Common myeloid progenitor, CD34-positive (primary cell): ENCODE data around the gene DCHS2.
"Not testable (repeated sequence)": the region's sequence is repeated elsewhere in the genome, so short reads cannot be mapped to it uniquely, and the experiment has no call there.

Source experiments
- CTCF ChIA-PET: fragments of 350-600 bp; sonication (Branson Sonifier 250); formaldehyde crosslinking; loops from one replicate; lab custom pipeline; 2021; ENCODE audit warnings: antibody characterized with exemption; lab: Charles Lee
- POLR2A ChIA-PET: fragments of 350-600 bp; sonication (Branson Sonifier 250); formaldehyde crosslinking; loops from one replicate; lab custom pipeline; 2021; ENCODE audit warnings: antibody characterized with exemption; lab: Charles Lee
- DNase-seq, 3 donors: peaks; one replicate each; pipeline versions ENCODE4 v3.0.0 to v3.0.0-alpha.2; 2013
- H3K27ac ChIP-seq, 2 experiments: 1 replicate in 1 of 2; 2 replicates in 1 of 2; pipeline ENCODE4 v1.7.0; 2013; ENCODE audit warnings: inconsistent platforms in 2 of 2, low read length in 2 of 2, mild to moderate bottlenecking in 2 of 2, low read depth in 1 of 2, moderate library complexity in 1 of 2; ENCODE audit not compliant: severe bottlenecking in 2 of 2, insufficient read depth in 1 of 2, poor library complexity in 1 of 2
- H3K27me3 ChIP-seq, 5 experiments: replicated peaks in 2 of 5; 1 replicate in 3 of 5; 2 replicates in 2 of 5; pipeline versions ENCODE4 v1.6.1 to v1.7.0; 2013; ENCODE audit warnings: low read length in 4 of 5, mild to moderate bottlenecking in 2 of 5, moderate library complexity in 2 of 5, inconsistent platforms in 1 of 5; ENCODE audit not compliant: insufficient read depth in 5 of 5, control insufficient read depth in 4 of 5
- H3K36me3 ChIP-seq, 4 experiments: 1 replicate in 2 of 4; 2 replicates in 2 of 4; pipeline versions ENCODE4 v1.6.1 to v1.7.0; 2013; ENCODE audit warnings: low read length in 3 of 4, control low read depth in 1 of 4, mild to moderate bottlenecking in 1 of 4; ENCODE audit not compliant: control insufficient read depth in 4 of 4, insufficient read depth in 4 of 4
- H3K4me1 ChIP-seq, 4 experiments: 1 replicate in 3 of 4; 2 replicates in 1 of 4; pipeline versions ENCODE4 v1.6.1 to v1.7.1; 2013; ENCODE audit warnings: low read length in 3 of 4, mild to moderate bottlenecking in 3 of 4, control low read depth in 1 of 4, inconsistent platforms in 1 of 4, moderate library complexity in 1 of 4; ENCODE audit not compliant: control insufficient read depth in 4 of 4, insufficient read depth in 4 of 4; ENCODE audit errors: control extremely low read depth in 1 of 4
- H3K4me3 ChIP-seq, 7 experiments: 1 replicate in 4 of 7; 2 replicates in 3 of 7; pipeline versions ENCODE4 v1.5.1 to v1.7.0; 2013; ENCODE audit warnings: mild to moderate bottlenecking in 7 of 7, low read length in 6 of 7, moderate library complexity in 6 of 7, inconsistent platforms in 2 of 7, low read depth in 2 of 7, control low read depth in 1 of 7; ENCODE audit not compliant: insufficient read depth in 4 of 7, control insufficient read depth in 1 of 7; ENCODE audit errors: extremely low read depth in 1 of 7
- H3K9me3 ChIP-seq, 5 experiments: 1 replicate in 4 of 5; 2 replicates in 1 of 5; pipeline versions ENCODE4 v1.6.1 to v1.7.1; 2013; ENCODE audit warnings: low read length in 4 of 5, mild to moderate bottlenecking in 2 of 5, inconsistent platforms in 1 of 5, low read depth in 1 of 5, moderate library complexity in 1 of 5; ENCODE audit not compliant: control insufficient read depth in 4 of 5, insufficient read depth in 2 of 5; ENCODE audit errors: control extremely low read depth in 1 of 5
- WGBS: methylation state at CpG from one replicate; pipeline ENCODE4 v1.1.5; 2013; ENCODE audit not compliant: insufficient coverage; 5-methylcytosine and 5-hydroxymethylcytosine counted together

Gene DCHS2

DNA sequence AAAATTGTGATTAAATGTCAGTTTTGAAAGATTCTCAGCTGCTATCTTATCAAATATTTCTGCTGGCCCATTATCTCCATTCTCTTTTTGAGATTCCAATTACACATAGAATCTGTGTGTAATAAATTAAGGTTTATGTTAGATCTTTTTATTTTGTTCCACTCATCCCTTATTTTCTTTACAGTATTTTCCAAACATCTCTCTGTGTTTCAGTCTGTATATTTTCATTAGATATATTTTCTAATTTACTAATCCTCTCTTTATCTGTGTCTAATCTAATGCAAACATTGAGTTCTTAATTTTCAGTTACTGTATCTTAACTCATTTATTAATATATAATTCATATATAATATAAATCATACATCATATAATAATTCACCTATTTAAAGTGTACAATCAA is 268.7 kb downstream of the DCHS2 start:
- no peak for DNase-seq
- Histone ChIP-seq H3K27ac (no peak overlapping the region), H3K36me3 (no peaks in the 10 kb centered on the region), H3K9me3 (peaks cover 0 to 5% (median 0%) of the 10 kb centered on the region in 5 experiments), H3K4me3 (no peak overlapping the region), H3K4me1 (no peaks in the 10 kb centered on the region), H3K27me3 (no peaks in the 10 kb centered on the region)
- CTCF ChIA-PET = no interaction called here
- POLR2A ChIA-PET = no interaction called here

DNA sequence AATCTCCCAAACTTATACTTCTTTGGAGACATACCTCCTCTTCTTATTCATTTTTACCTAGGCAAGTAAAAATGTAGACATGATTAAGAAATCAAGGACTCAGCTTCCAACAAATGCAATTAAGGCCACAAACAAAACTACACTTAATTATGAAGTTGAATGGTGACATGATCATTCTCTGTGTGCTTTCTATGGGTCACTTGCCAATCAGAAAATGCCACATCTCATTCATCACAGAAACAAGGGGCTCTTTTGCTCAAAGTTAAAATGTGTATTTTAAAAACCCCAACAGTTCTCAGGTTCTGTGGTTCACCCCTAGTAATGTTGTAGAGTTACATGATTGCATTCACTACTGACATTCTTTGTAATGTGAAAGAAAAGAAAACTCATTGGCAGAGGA is 273.5 kb downstream of the DCHS2 start:
- Histone ChIP-seq H3K27ac (no peak overlapping the region), H3K9me3 (peaks cover 0 to 5% (median 0%) of the 10 kb centered on the region in 5 experiments), H3K4me1 (no peaks in the 10 kb centered on the region), H3K27me3 (no peaks in the 10 kb centered on the region), H3K36me3 (no peaks in the 10 kb centered on the region), H3K4me3 (no peak overlapping the region)
- POLR2A ChIA-PET = no interaction called here
- CTCF ChIA-PET = no interaction called here
- DNase-seq = no peak

GRCh38 chr4:154217384-154217783 is 274.2 kb downstream of the DCHS2 start:
- H3K9me3 ChIP-seq, H3K4me3 ChIP-seq, H3K4me1 ChIP-seq, POLR2A ChIA-PET, H3K27ac ChIP-seq, H3K36me3 ChIP-seq, H3K27me3 ChIP-seq, CTCF ChIA-PET, DNase-seq: not testable (repeated sequence)
- WGBS = 62% methylated on average over 2 of the region's 13 CpGs

- POLR2A ChIA-PET = no interaction called here
- Histone ChIP-seq H3K9me3 (no peaks in the 10 kb centered on the region), H3K27ac (no peak overlapping the region), H3K36me3 (no peaks in the 10 kb centered on the region), H3K27me3 (no peaks in the 10 kb centered on the region), H3K4me1 (no peaks in the 10 kb centered on the region), H3K4me3 (no peak overlapping the region)
- DNase-seq = no peak
- CTCF ChIA-PET = no interaction called here
- WGBS = no CpG with 5 or more reads among the region's 1 CpG
Observed at GRCh38 chr4:154211506-154211905, 280.1 kb downstream of the DCHS2 start.

DNA sequence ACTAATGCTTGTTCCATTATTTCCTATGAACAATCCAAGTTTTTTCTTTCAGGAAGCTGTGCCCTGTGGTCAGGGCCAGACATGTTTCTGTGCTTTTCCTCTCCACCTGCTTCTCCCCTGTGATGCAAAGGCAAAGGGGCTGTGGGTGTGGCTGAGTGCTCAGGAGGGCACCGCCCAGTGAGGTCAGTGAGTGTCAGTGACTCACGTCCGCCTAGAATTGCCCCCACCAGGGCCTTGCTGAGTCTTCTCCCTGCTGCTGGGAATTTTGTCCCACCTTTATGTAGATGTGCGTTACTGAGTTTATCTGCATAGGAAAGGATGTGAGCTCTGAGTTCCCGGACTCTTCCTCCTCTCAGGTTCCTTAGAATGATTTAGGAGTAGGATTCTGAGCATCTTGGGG is 283.2 kb downstream of the DCHS2 start:
- H3K36me3 ChIP-seq = no peaks in the 10 kb centered on the region
- WGBS = 79% methylated on average over 4 of the region's 5 CpGs
- H3K4me1 ChIP-seq = no peaks in the 10 kb centered on the region
- H3K9me3 ChIP-seq = no peaks in the 10 kb centered on the region
- ChIA-PET POLR2A (no interaction called here), CTCF (no interaction called here)
- H3K27ac ChIP-seq = no peak overlapping the region
- H3K4me3 ChIP-seq = no peak overlapping the region
- no peak for DNase-seq
- H3K27me3 ChIP-seq = no peaks in the 10 kb centered on the region

DNA sequence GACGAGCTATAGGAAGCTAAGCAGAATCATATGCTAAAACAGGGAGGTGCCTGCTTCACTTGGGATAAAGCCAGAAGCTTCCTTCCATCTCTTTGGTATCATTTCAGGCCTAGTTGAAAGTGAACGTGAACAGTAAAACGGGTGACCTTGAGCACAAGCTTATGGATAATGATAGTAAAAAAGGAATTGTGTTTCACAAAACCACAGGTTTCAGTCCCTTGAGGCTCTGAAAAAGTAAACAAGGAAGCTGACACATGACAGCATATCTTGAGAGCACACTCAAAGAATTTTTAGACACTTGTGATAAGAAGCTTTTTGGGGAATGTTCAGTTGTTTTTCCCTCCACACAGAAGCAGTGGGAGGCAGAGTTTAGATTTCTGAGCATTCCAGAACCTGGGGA is 286.1 kb downstream of the DCHS2 start:
- Histone ChIP-seq H3K27ac (no peak overlapping the region), H3K4me1 (no peaks in the 10 kb centered on the region), H3K9me3 (no peaks in the 10 kb centered on the region), H3K27me3 (no peaks in the 10 kb centered on the region), H3K4me3 (no peak overlapping the region), H3K36me3 (no peaks in the 10 kb centered on the region)
- DNase-seq = no peak
- WGBS = 74% methylated on average over 2 of the region's 3 CpGs
- ChIA-PET POLR2A (no interaction called here), CTCF (no interaction called here)

DNA sequence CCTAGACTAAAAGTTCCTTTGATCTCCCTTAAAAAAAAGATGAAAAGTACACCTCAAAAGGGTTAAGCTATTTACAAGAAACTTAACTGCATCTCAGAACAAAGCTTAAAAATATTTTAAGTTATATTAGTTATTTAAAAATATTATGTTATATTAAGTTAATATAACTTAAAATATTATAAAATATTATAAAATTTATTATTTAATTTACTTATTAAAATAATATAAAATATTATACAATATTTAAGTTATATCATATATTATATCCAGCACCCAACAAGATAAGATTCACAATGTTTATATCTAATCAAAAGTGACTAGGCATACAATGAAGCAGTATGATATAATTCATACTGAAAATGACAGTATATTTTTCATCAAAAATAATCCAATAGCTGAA is 296.9 kb downstream of the DCHS2 start:
- ChIA-PET CTCF (no interaction called here), POLR2A (no interaction called here)
- Histone ChIP-seq H3K9me3 (no peaks in the 10 kb centered on the region), H3K27ac (no peak overlapping the region), H3K36me3 (no peaks in the 10 kb centered on the region), H3K4me3 (no peak overlapping the region), H3K27me3 (no peaks in the 10 kb centered on the region), H3K4me1 (no peaks in the 10 kb centered on the region)
- no peak for DNase-seq

DNA sequence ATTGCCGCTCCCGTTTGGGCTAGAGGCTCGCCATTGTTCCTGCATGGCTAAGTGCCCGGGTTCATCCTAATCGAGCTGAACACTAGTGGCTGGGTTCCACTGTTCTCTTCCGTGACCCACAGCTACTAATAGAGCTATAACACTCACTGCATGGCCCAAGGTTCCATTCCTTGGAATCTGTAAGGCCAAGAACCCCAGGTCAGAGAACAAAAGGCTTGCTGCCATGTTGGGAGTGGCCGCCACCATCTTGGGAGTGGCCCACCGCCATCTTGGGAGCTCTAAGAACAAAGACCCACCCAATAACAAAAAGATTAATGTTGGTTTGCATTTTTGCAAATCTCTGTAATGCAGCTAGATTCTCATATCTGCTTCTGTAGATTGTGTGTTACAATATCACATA is 299.0 kb downstream of the DCHS2 start:
- CTCF ChIA-PET = no interaction called here
- DNase-seq = no peak
- Histone ChIP-seq H3K4me3 (no peak overlapping the region), H3K36me3 (no peaks in the 10 kb centered on the region), H3K4me1 (no peaks in the 10 kb centered on the region), H3K27me3 (no peaks in the 10 kb centered on the region), H3K9me3 (no peaks in the 10 kb centered on the region), H3K27ac (no peak overlapping the region)
- WGBS = 96% methylated on average over 6 of the region's 8 CpGs
- POLR2A ChIA-PET = no interaction called here
